NCI-H128 (cell line): ENCODE data around the gene GGNBP2.
"Not testable (repeated sequence)": the region's sequence is repeated elsewhere in the genome, so short reads cannot be mapped to it uniquely, and the experiment has no call there.

Experiments
- DNase-seq: peaks from one replicate; lab custom pipeline; 2025; ENCODE audit not compliant: unreplicated experiment; lab: John Stamatoyannopoulos, UW

GGNBP2 gene

GRCh38 chr17:36601303-36602029 is 56.7 kb downstream of the GGNBP2 start, which contains the start of gene MRM1:
TSS of gene MRM1 (plus strand) at chr17:36601583. CDS start at chr17:36601811, 228 bp downstream.
- DNase-seq, result peak; percentile 33

- DNase-seq, result no peak
Observed at GRCh38 chr17:36602030-36602748, 57.5 kb downstream of the GGNBP2 start.

- DNase-seq, result peak; percentile 29
Observed at GRCh38 chr17:36602924-36603384, 58.2 kb downstream of the GGNBP2 start.

GRCh38 chr17:36605028-36605427 is 60.3 kb downstream of the GGNBP2 start:
- not testable (repeated sequence) for DNase-seq

GRCh38 chr17:36608280-36608679 is 63.6 kb downstream of the GGNBP2 start:
- no peak for DNase-seq

- DNase-seq, result peak; percentile 47
Observed at GRCh38 chr17:36608794-36609497, 64.2 kb downstream of the GGNBP2 start.

GRCh38 chr17:36609498-36609862 is 64.8 kb downstream of the GGNBP2 start:
- no peak for DNase-seq

- no peak for DNase-seq
Observed at GRCh38 chr17:36610474-36610873, 65.8 kb downstream of the GGNBP2 start.

- no peak for DNase-seq
Observed at GRCh38 chr17:36611345-36612072, 66.8 kb downstream of the GGNBP2 start.

GRCh38 chr17:36612323-36612722 is 67.6 kb downstream of the GGNBP2 start:
- DNase-seq, result no peak

- no peak for DNase-seq
Observed at GRCh38 chr17:36613155-36613554, 68.4 kb downstream of the GGNBP2 start.

GRCh38 chr17:36614081-36614480 is 69.4 kb downstream of the GGNBP2 start:
- DNase-seq, result no peak

- DNase-seq, result no peak
Observed at GRCh38 chr17:36614933-36615332, 70.2 kb downstream of the GGNBP2 start.

GRCh38 chr17:36616061-36617029 is 71.6 kb downstream of the GGNBP2 start:
- no peak for DNase-seq

- no peak for DNase-seq
Observed at GRCh38 chr17:36617773-36618172, 73.1 kb downstream of the GGNBP2 start.

- no peak for DNase-seq
Observed at GRCh38 chr17:36623281-36623680, 78.6 kb downstream of the GGNBP2 start.

GRCh38 chr17:36625188-36625587 is 80.5 kb downstream of the GGNBP2 start:
- no peak for DNase-seq

- DNase-seq, result no peak
Observed at GRCh38 chr17:36627101-36627500, 82.4 kb downstream of the GGNBP2 start.

GRCh38 chr17:36628576-36628975 is 83.9 kb downstream of the GGNBP2 start:
- DNase-seq, result no peak
